Psoas muscle (tissue), 8 donors: ENCODE results near the gene RNF180. TPM values are rescaled to one million over a fixed set of nuclear protein-coding genes. Genes with fewer than 3 reads are reported as not detected.

Experiments used
- ATAC-seq, 4 donors: fragments of 200-7000 bp; cut with Tn5 transposase; one replicate each; pipeline ENCODE4 v1.9.1; 2020; ENCODE audit warnings: moderate library complexity in 3 of 4, mild to moderate bottlenecking in 2 of 4
- DNase-seq, 2 donors: peaks; one replicate each; pipeline ENCODE4 v3.0.0-alpha.2; 2020
- H3K27ac ChIP-seq: fragments of 200-600 bp; one replicate; pipeline ENCODE4 v1.8.0; 2022
- H3K27me3 ChIP-seq, 3 donors: fragments of 200-600 bp in 1 of 3; one replicate each; pipeline versions ENCODE4 v1.6.1 to v1.8.0; 2013 to 2022; ENCODE audit warnings: low read length in 2 of 3, mild to moderate bottlenecking in 2 of 3, moderate library complexity in 1 of 3; ENCODE audit not compliant: insufficient read depth in 3 of 3
- H3K36me3 ChIP-seq, 2 donors: fragments of 200-600 bp in 1 of 2; one replicate each; pipeline versions ENCODE4 v1.6.1 to v1.8.0; 2013 to 2022; ENCODE audit warnings: low read depth in 1 of 2, mild to moderate bottlenecking in 1 of 2, moderate library complexity in 1 of 2; ENCODE audit not compliant: insufficient read depth in 1 of 2
- H3K4me1 ChIP-seq: fragments of 200-600 bp; one replicate; pipeline ENCODE4 v1.8.0; 2022
- H3K4me3 ChIP-seq: fragments of 200-600 bp; one replicate; pipeline ENCODE4 v1.8.0; 2022; ENCODE audit warnings: mild to moderate bottlenecking
- H3K9me3 ChIP-seq: fragments of 200-600 bp; one replicate; pipeline ENCODE4 v1.8.0; 2022
- CTCF ChIP-seq: fragments of 200-600 bp; IDR thresholded peaks from one replicate; pipeline ENCODE4 v1.8.0; 2022; ENCODE audit warnings: antibody characterized with exemption
- WGBS, 3 donors: extraction: QIAGEN DNeasy Blood & Tissue Kit; methylation state at CpG; one replicate each; pipeline versions ENCODE4 v1.1.6 to v1.1.7; 2013; 5-methylcytosine and 5-hydroxymethylcytosine counted together
- intact Hi-C, 2 donors: fragments of 100-400 bp; cut with DNase I; formaldehyde crosslinking; loops; one replicate each; pipeline versions ENCODE4 v1.11.0 to v1.14.2; 2022
- polyA plus RNA-seq, 3 donors: library from polyadenylated mRNA; stranded (reverse); fragments of 200-250 nt; gene quantifications; one replicate each; pipeline ENCODE4 v1.2.3, GENCODE V29; 2013
- total RNA-seq, 4 donors: library from RNA; stranded (reverse); fragmentation: NEBNext Ultra II Directional in 2 of 4; extraction: Animal tissue kit (Norgen Biotek cat#: 25700) in 2 of 4; gene quantifications; one replicate each; pipeline versions ENCODE4 v1.2.1 to v1.2.4, GENCODE V29; 2021 to 2023
- donor health status: healthy with polysubstance abuse.
- donor health status: DM: no; HTN: no; CAD: no; lungs with moderate emphysema.
- donor health status: Bipolar disorder and iron deficiency.
- donor health status: healthy.
- donor health status: DM: yes; HTN: yes; CAD: no.
- donor health status: DM: no; HTN: no; CAD: no.
- donor health status: DM: no; HTN: no; CAD: no.
- donor health status: DM: yes; HTN: yes; CAD: no.

Gene RNF180
- total and polyA plus RNA-seq, 7 donors, result 0.21 to 8.9 (median 4.6) TPM

GRCh38 chr5:64417390-64417789 lies 251.7 kb downstream of the RNF180 start:
- Histone ChIP-seq H3K36me3 (no peaks in the 10 kb centered on the region), H3K4me1 (no peaks in the 10 kb centered on the region), H3K9me3 (no peaks in the 10 kb centered on the region), H3K4me3 (no peak overlapping the region), H3K27ac (no peak overlapping the region), H3K27me3 (no peaks in the 10 kb centered on the region)
- ATAC-seq (no peak), DNase-seq (no peak)
- intact Hi-C loops, result no loop called here
- 38 to 46% (median 42%) methylated on average over 4 of the region's 4 CpGs for WGBS, 3 donors
- no peak for TF ChIP-seq CTCF

DNA sequence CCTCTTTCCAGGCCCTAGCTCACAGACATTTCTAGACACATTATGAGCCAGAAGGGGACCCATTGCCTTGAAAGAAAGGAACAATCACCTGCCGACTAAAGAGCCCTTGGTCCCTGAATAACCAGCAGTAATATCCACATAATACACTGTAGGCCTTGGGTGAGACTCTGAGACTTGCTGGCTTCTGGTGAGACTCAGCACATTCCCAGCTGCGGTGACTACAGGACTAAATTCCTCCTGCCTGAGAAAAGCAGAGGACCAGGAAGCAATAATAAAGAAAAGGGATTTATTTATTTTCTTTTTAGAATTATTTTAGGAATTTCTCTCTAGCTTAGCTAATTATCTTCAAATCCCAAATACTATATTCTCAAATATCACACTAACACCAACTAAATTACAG lies 252.4 kb downstream of the RNF180 start:
- no peak for TF ChIP-seq CTCF
- no peak overlapping the region for H3K4me3 ChIP-seq
- H3K36me3 ChIP-seq, result no peaks in the 10 kb centered on the region
- WGBS, 3 donors, result 72 to 80% (median 78%) methylated on average over 2 of the region's 2 CpGs
- no peaks in the 10 kb centered on the region for H3K27me3 ChIP-seq
- ATAC-seq, result no peak
- H3K4me1 ChIP-seq, result no peaks in the 10 kb centered on the region
- intact Hi-C loops, result no loop called here
- DNase-seq, result no peak
- H3K27ac ChIP-seq, result no peak overlapping the region
- no peaks in the 10 kb centered on the region for H3K9me3 ChIP-seq

Other genes with a start within 250 kb of the RNF180 start
- gene HTR1A, start 203.4 kb upstream of the RNF180 start, total RNA-seq, result not detected
- gene HTR1A, start 203.4 kb upstream of the RNF180 start, polyA plus RNA-seq, result not detected